A673 (cell line): ENCODE results near the gene HSPB8. TPM values are rescaled to one million over a fixed set of nuclear protein-coding genes. Genes with fewer than 3 reads are reported as not detected.

Experiments used
- BruUV-seq: library from RNA; stranded (reverse); fragments of 400-500 nt; replicated peaks from 2 replicates; lab custom pipeline; 2021; lab: Mats Ljungman, UMichigan
- CTCF ChIA-PET: fragments of 300-600 bp; sonication (Branson Sonifier 250); formaldehyde crosslinking; loops from one replicate; lab custom pipeline; 2022; ENCODE audit warnings: antibody characterized with exemption; lab: Charles Lee
- POLR2A ChIA-PET: fragments of 300-600 bp; sonication (Branson Sonifier 250); formaldehyde crosslinking; loops from one replicate; lab custom pipeline; 2022; ENCODE audit warnings: antibody characterized with exemption; ENCODE audit not compliant: low non-redundant PET; lab: Charles Lee
- DNase-seq: peaks from one replicate; pipeline ENCODE4 v3.0.0-alpha.2; 2015; ENCODE audit warnings: low spot score
- H3K27ac ChIP-seq: fragments of 200-600 bp; sonication (generic); 2 replicates; pipeline ENCODE4 v1.5.1; 2016; ENCODE audit warnings: mixed run types, low read depth, mild to moderate bottlenecking, mixed read lengths, antibody characterized with exemption, low read length; ENCODE audit not compliant: poor library complexity, severe bottlenecking
- H3K27me3 ChIP-seq: fragments of 200-600 bp; sonication (generic); replicated peaks from 2 replicates; pipeline ENCODE4 v1.6.1; 2017; ENCODE audit warnings: mixed run types, low read depth, mild to moderate bottlenecking, mixed read lengths, antibody characterized with exemption, low read length; ENCODE audit not compliant: insufficient read depth, poor library complexity
- H3K36me3 ChIP-seq: fragments of 200-600 bp; sonication (generic); 2 replicates; pipeline ENCODE4 v1.6.1; 2016; ENCODE audit warnings: mixed run types, mild to moderate bottlenecking, mixed read lengths, antibody characterized with exemption, low read length; ENCODE audit not compliant: insufficient read depth, poor library complexity, severe bottlenecking
- H3K4me1 ChIP-seq: fragments of 200-600 bp; sonication (generic); 2 replicates; pipeline ENCODE4 v1.6.1; 2017; ENCODE audit warnings: mixed run types, mild to moderate bottlenecking, mixed read lengths, antibody characterized with exemption, low read length; ENCODE audit not compliant: insufficient read depth, poor library complexity, severe bottlenecking
- H3K4me3 ChIP-seq: fragments of 200-600 bp; sonication (generic); 2 replicates; pipeline ENCODE4 v1.5.1; 2016; ENCODE audit warnings: low read depth, mixed run types, mild to moderate bottlenecking, mixed read lengths, low read length; ENCODE audit not compliant: poor library complexity, severe bottlenecking
- H3K9me3 ChIP-seq: fragments of 200-600 bp; sonication (generic); 2 replicates; pipeline ENCODE4 v1.6.1; 2016; ENCODE audit warnings: mixed run types, low read depth, mild to moderate bottlenecking, mixed read lengths, antibody characterized with exemption, low read length; ENCODE audit not compliant: poor library complexity, severe bottlenecking
- EZH2 ChIP-seq: fragments of 200-600 bp; sonication (generic); IDR thresholded peaks from 2 replicates; pipeline ENCODE4 v1.6.1; 2017; ENCODE audit warnings: borderline replicate concordance, low read depth, mild to moderate bottlenecking, mixed read lengths, antibody characterized with exemption, low read length; ENCODE audit not compliant: poor library complexity, severe bottlenecking
- intact Hi-C: fragments of 100-400 bp; cut with micrococcal nuclease; formaldehyde crosslinking; loops from one replicate; pipeline ENCODE4 v1.10.0; 2022; ENCODE audit not compliant: unreplicated experiment
- total RNA-seq: library from RNA; stranded (reverse); gene quantifications from 2 replicates; pipeline ENCODE4 v1.2.3, GENCODE V29; 2021
- TF ChIP-seq, protein P1 (sequence below): fragments of 300-800, 200-600 bp; sonication (generic); conservative IDR thresholded peaks from 2 replicates; pipeline ENCODE4 v1.5.1; 2017; ENCODE audit warnings: low read depth, mild to moderate bottlenecking, antibody characterized with exemption, low read length, moderate library complexity, mixed read lengths

Gene HSPB8
- total RNA-seq, 1 experiment from 2014 or later, result 0.13 TPM

- no peaks in the 10 kb centered on the region for H3K4me1 ChIP-seq
- H3K4me3 ChIP-seq, result no peak overlapping the region
- H3K36me3 ChIP-seq, result no peaks in the 10 kb centered on the region
- ChIA-PET CTCF (no interaction called here), POLR2A (no interaction called here)
- peaks cover 72% of the 10 kb centered on the region for H3K27me3 ChIP-seq
- H3K9me3 ChIP-seq, result no peaks in the 10 kb centered on the region
- no peak overlapping the region for H3K27ac ChIP-seq
- intact Hi-C loops, result no loop called here
- BruUV-seq, result no TSS peak
- DNase-seq, result no peak
- TF ChIP-seq EZH2, result no peak
- TF ChIP-seq, protein P1, sequence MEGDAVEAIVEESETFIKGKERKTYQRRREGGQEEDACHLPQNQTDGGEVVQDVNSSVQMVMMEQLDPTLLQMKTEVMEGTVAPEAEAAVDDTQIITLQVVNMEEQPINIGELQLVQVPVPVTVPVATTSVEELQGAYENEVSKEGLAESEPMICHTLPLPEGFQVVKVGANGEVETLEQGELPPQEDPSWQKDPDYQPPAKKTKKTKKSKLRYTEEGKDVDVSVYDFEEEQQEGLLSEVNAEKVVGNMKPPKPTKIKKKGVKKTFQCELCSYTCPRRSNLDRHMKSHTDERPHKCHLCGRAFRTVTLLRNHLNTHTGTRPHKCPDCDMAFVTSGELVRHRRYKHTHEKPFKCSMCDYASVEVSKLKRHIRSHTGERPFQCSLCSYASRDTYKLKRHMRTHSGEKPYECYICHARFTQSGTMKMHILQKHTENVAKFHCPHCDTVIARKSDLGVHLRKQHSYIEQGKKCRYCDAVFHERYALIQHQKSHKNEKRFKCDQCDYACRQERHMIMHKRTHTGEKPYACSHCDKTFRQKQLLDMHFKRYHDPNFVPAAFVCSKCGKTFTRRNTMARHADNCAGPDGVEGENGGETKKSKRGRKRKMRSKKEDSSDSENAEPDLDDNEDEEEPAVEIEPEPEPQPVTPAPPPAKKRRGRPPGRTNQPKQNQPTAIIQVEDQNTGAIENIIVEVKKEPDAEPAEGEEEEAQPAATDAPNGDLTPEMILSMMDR, result no peak
Observed at GRCh38 chr12:119177724-119178380, 879 bp upstream of the HSPB8 start.

GRCh38 chr12:119179335-119180021 is 747 bp downstream of the HSPB8 start:
- Histone ChIP-seq H3K4me3 (no peak overlapping the region), H3K9me3 (no peaks in the 10 kb centered on the region), H3K36me3 (no peaks in the 10 kb centered on the region), H3K4me1 (no peaks in the 10 kb centered on the region), H3K27me3 (peaks cover 63% of the 10 kb centered on the region), H3K27ac (no peak overlapping the region)
- intact Hi-C loops, result no loop called here
- CTCF ChIA-PET, result interaction anchor here (0.6 kb wide), 1 partner anchor 20 kb away, joined by 3 read pairs; no protein-coding TSS in a partner anchor
- DNase-seq, result no peak
- POLR2A ChIA-PET, result no interaction called here
- TF ChIP-seq, protein P1, result no peak
- TF ChIP-seq EZH2, result no peak
- BruUV-seq, result no TSS peak

GRCh38 chr12:119180380-119181040 is 1.8 kb downstream of the HSPB8 start:
- intact Hi-C loops, result no loop called here
- Histone ChIP-seq H3K4me3 (no peak overlapping the region), H3K27ac (no peak overlapping the region), H3K27me3 (peaks cover 53% of the 10 kb centered on the region), H3K4me1 (no peaks in the 10 kb centered on the region), H3K36me3 (no peaks in the 10 kb centered on the region), H3K9me3 (no peaks in the 10 kb centered on the region)
- no peak for TF ChIP-seq EZH2
- TF ChIP-seq, protein P1, result no peak
- POLR2A ChIA-PET, result no interaction called here
- no TSS peak for BruUV-seq
- CTCF ChIA-PET, result no interaction called here
- no peak for DNase-seq
